CD4-positive, alpha-beta T cell treated with Interleukin-15 for 1 hour (primary cell): ENCODE measurements around the gene HINFP.
"Not testable (repeated sequence)": the region's sequence is repeated elsewhere in the genome, so short reads cannot be mapped to it uniquely, and the experiment has no call there.

ENCODE experiments used
- DNase-seq: peaks from one replicate; pipeline ENCODE4 v3.0.0-alpha.2; 2020

HINFP gene

GRCh38 chr11:119100994-119101758, 20.2 kb upstream of the HINFP start:
- DNase-seq, result no peak

- DNase-seq, result peak; percentile 86
These were observed 19.5 kb upstream of the HINFP start, which contains the start of gene DPAGT1 for GRCh38 chr11:119101759-119102423. TSS of gene DPAGT1 (minus strand) at chr11:119101853. CDS start at chr11:119101655, 198 bp downstream.

DNA sequence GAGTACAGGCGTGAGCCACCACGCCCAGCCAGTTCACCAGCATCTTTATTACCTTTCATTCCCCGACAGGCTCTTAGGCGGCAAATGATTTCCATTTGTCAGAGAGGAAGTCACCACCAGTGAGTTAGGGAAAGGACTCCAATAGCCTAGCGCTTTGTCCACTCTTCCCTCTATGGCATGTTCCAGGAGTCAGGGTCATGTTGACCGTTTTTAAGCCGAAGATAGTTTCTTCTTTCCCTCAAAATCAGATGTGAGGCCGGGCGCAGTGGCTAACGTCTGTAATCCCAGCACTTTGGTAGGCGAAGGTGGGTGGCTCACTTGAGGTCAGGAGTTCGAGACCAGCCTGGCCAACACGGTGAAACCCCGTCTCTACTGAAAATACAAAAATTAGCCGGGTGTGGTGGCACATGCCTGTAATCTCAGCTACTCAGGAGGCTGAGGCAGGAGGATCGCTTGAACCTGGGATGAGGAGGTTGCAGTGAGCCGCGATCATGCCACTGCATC, 18.2 kb upstream of the HINFP start:
- DNase-seq, result not testable (repeated sequence)

- DNase-seq, result no peak
These were observed 17.6 kb upstream of the HINFP start for GRCh38 chr11:119103793-119104192.

DNA sequence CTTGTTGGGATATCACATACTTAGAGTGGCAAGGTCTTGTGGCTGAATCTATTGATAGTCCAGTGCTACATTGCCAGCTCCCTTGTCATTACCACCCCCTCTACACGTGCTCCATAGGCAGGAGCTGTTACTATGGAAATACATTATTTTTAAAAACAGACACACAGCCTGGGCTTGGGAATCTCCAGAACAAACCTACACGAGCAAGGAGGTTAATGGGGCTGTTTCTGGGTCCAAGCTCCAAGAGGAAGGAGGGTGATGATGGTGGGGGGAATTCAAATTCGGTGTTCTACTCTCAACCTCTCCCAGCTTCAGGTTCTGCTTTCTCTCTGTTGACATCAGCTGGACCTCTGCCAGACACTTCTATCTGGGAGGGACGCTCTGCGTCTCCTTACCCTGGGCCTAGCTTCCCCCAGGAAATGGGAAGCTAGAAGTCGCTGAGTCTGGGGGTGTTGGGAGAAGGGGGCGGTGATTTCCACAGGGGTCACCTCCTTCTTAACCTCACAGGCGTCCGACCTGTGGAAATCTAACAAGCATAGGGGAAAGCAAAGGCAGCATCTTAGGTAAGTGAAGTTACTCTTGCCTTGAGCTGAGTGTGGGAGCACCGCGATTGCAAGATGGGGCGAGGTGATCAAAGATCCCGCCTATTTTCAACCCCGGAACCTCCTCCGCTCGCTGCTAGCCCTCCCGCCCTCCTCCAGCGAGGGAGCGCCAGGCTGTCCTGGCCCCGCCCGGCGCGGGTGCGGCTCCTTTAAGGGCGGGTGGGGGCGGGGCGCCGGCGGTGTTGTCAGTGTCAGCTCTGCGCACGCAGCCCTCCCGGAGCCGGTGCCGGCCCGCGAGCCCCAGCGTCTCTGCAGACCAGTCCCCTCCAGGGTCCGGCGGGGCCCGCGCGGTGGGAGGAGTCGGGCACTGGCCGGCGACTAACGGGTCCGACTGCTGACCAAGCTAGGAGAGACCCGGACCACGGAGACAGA, 14.5 kb upstream of the HINFP start, which contains the start of gene C2CD2L:
Gene C2CD2L (plus strand): TSS at position 781 of the 974 bp plus-strand sequence. CDS start 398 bp downstream, outside the sequence.
- DNase-seq, result peak; percentile 92

DNA sequence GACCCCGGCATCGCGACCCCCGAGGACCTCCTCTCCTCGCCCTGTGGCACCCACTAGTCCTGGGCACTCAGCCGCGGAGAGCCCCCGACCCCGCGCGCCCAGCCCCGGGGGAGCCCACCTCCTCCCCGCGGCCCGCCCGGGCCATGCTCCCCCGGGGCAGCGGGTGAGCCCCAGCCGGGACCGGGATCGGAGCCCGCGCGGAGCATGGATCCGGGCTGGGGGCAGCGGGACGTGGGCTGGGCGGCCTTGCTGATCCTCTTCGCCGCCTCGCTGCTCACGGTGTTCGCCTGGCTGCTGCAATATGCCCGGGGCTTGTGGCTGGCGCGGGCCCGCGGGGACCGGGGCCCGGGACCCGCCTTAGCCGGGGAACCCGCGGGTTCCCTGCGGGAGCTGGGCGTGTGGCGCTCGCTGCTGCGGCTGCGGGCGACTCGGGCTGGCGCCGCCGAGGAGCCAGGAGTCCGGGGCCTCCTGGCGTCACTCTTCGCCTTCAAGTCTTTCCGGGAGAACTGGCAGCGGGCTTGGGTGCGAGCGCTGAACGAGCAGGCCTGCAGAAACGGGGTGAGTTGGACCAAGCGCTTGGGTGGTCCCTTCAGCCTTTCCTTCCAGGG, 13.7 kb upstream of the HINFP start:
- no peak for DNase-seq

GRCh38 chr11:119108146-119108856, 13.1 kb upstream of the HINFP start:
- DNase-seq, result no peak

GRCh38 chr11:119108857-119109221, 12.5 kb upstream of the HINFP start:
- DNase-seq, result no peak

GRCh38 chr11:119109843-119110242, 11.5 kb upstream of the HINFP start:
- no peak for DNase-seq

DNA sequence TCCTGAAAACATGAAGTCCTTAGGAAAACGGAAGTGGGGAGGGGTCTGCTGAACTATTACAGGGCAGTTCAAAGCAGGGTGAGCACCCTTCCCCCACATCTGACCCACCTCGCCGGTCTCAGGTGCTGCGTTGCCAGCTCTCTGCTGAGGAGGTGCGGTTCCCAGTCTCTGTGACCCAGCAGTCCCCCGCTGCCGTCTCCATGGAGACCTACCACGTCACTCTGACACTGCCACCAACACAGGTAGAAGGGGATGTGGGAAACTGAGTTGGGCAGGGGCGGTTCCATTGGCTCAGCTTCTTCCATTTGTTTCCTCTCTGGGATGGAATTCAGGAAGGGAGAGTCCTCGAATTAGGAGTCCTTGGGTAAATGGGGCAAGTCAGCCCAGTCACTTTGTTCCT, 10.9 kb upstream of the HINFP start:
- DNase-seq, result no peak

- no peak for DNase-seq
These were observed 9.9 kb upstream of the HINFP start for GRCh38 chr11:119111361-119111925.

DNA sequence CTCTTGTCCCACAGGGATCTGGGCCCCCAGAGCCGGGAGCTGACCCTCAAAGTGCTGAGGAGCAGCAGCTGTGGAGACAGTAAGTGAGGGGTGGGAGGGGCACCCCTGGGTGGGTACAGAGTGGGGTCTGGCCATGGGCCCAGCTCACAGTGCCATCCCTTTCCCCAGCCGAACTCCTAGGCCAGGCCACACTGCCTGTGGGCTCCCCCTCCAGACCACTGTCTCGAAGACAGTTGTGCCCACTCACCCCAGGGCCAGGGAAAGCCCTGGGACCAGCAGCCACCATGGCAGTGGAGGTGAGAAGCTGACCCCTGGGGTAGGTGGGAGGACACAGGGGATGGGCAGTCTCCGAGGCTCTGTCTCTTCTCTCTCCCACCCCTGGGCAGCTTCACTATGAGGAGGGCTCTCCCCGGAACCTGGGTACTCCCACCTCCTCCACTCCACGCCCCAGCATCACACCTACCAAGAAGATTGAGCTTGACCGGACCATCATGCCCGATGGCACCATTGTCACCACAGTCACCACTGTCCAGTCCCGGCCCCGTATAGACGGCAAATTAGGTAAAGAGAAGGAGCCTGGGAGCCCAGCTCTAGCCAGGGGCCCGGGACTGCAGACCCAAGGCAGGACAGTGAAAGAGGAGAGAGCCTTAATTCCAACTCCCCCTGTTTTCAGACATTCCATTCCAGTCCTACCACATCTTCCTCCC, 8.9 kb upstream of the HINFP start:
- no peak for DNase-seq

DNA sequence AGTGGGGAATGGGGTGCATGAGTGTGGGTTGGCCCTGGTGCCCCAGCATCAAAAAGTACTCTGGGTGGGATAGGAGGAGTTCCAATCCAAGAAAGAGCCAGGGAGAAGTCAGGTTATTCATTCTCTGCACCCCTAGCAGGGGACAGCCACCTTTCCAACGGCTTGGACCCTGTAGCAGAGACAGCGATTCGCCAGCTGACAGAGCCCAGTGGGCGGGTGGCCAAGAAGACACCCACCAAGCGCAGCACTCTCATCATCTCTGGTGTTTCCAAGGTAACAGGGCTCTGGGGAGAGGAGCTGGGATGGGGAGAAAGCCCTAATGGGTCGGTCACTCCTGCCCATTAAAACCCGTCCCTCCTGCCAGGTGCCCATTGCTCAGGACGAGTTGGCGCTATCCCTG, 7.7 kb upstream of the HINFP start:
- DNase-seq, result no peak

- DNase-seq, result no peak
These were observed 7.0 kb upstream of the HINFP start for GRCh38 chr11:119114351-119114750.

DNA sequence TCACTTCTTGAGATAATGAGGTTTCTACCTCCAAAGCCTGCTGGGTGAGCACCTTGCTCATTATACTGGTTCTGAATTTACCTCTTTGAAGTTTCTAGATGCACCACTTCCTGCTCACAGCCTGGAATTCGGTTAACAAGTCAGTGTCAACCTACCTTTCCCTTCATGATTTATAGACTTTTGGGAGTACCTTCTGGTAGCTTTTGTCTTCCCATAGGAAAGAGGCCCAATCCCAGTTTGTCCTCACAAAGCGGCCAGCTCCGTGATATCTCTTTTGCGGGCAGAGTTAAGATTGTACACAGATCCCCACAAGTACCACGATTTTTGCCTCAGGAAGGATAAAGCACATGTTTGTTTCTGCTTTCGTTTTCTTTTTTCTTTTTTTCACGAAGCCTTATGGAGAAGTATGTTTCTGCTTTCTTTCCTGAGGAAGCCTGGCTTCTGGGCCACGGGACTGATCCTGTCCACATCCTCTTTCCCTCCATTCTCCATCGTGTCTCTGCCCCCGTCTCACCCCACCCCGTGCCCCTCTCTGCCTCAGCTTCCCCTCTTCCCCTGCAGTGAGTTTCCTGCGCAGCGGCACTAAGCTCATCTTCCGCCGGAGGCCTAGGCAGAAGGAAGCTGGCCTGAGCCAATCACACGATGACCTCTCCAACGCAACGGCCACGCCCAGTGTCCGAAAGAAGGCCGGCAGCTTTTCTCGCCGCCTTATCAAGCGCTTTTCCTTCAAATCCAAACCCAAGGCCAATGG, 5.7 kb upstream of the HINFP start:
- peak; percentile 61 for DNase-seq

- no peak for DNase-seq
These were observed 5.2 kb upstream of the HINFP start for GRCh38 chr11:119116235-119116594.

DNA sequence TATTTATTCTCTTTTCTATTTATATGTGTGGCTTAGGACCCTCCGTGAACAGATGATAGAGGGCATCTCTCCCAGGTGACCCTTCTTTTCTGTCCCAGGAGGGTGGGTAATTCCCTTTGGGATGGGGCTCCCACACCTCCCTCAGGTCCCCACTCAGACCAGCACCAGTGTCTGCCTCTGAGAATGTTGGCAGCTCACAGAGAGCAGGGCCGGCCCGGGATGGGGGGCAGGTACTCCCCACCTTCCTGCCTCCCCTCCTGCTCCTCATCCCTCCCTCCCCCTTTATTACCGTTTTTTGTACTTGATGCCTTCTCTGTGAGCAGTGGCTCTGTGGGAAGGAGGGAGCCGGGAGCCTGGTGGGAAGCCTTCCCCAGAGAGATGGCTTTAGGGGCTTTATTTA, 4.8 kb upstream of the HINFP start:
- DNase-seq, result no peak

- DNase-seq, result no peak
These were observed 4.2 kb upstream of the HINFP start for GRCh38 chr11:119117004-119117706.

- no peak for DNase-seq
These were observed 3.2 kb upstream of the HINFP start for GRCh38 chr11:119118227-119118626.
